ENCODE measurements around the gene ASPG. TPM values are rescaled to one million over a fixed set of nuclear protein-coding genes. Genes with fewer than 3 reads are reported as not detected.

ASPG gene
- total RNA-seq, 1 donor from 2014 or later, result not detected

DNA sequence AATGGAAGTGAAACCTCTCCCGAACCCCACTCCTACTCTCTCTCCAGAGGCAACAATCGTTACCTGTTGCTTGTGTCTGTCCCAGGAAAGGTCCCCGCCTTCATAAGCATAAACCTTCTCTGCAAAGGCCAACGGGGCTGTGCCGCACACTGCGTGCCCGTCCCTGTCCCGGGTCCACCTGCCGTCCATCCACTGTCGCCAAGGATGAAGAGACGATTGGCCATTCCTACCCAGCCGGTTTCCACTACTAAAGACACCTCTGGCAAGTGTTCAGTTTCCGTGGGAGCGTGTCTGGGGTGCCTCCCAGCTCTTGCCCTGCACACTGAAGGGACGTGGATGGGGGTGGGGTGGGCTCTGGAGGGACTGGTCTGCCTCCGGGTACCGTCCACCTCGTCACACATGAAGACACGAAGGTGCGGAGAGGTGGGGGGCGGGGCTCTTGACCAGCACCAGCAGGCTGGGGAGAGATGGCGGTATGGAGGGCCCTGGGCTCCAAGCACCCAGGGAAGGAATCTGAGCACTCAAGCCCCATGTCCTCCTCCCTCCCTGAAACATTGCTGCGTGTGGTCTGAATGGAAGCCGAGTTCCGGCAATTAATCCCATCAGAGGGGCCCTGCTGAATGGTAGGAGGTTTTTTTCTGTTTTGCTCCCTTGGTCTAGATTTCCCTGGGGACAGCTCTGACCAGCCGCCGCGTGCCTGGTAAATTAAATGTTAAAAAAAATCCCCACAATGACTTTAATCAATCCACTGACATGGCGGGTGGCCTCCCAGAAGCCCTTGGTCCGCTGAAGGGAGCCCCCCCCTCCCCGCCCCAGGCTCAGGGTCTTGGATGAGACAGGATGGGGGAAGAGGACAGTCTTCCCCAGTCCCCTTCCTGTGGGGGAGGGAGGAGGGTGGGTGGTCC is 48.8 kb downstream of the ASPG start:
- no peak for DNase-seq (ENCODE audit: extremely low read depth, low read depth, low spot score)

DNA sequence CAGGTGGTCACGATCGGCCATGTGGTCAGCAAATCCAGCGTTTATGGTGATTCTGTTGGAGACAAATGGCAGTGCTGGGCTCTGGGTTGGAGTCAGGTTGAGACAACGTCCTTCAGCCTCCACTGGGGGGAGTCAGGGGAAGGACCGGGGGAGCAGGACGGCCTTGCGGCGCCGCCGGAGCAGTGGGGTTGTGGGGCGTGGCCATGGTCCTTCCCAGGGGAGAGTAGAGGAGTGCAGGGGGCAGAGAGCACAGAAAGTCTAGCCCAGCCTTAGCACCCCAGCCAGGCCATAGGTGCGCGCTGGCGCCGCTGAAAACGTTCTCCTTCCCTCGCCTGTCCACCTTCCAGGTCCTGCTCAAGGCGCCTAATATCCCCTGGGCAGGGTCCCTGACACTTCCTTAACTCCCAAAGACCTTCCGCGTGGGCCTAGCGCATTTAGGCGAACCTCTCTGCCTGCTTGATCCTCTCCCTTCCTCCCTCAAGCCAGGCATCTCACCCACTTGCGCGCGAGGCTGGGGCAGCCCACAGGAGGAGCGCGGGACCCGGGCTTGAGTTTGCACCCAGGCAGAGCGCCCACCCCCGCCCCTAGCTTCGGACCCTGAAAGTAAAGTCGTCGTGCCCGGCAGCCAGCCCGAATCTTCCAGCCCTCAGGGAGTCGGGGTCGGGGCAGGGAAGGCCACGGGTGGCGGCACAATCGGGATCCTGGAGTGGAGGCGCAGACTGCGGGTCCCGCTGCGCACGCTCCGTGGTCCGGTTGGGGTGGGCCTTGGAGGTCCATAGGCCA is 49.8 kb downstream of the ASPG start:
- no peak for DNase-seq (ENCODE audit: extremely low read depth, low read depth, low spot score)

DNA sequence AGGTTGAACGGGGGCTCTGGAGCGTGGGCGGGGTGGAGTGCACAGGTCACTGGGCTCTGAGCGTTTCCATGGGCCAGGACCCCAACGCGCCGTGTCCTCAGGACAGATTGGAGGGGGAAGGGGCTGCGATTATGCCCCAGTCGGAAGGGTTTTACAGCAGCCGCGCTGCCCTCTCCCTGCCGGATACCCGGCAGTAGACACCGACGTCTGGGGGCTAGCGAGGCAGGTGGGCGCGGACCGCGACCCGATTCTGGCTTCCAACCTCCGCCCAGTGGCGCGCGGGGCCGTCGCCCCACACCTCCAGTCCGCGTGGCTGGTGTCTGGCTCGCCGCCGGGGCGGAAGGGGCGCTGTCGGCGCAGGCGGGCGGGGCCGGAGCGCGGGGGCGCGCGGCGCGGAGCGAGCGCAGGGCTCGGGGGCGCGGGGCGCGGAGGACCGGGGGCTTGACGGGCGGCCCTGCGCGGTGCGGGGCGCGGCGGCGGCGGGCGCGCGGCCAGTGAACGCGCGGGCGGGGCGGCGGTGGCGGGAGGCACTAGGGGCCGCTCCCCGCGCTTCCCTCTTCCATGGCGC is 50.5 kb downstream of the ASPG start:
- DNase-seq (ENCODE audit: extremely low read depth, low read depth, low spot score), result no peak

DNA sequence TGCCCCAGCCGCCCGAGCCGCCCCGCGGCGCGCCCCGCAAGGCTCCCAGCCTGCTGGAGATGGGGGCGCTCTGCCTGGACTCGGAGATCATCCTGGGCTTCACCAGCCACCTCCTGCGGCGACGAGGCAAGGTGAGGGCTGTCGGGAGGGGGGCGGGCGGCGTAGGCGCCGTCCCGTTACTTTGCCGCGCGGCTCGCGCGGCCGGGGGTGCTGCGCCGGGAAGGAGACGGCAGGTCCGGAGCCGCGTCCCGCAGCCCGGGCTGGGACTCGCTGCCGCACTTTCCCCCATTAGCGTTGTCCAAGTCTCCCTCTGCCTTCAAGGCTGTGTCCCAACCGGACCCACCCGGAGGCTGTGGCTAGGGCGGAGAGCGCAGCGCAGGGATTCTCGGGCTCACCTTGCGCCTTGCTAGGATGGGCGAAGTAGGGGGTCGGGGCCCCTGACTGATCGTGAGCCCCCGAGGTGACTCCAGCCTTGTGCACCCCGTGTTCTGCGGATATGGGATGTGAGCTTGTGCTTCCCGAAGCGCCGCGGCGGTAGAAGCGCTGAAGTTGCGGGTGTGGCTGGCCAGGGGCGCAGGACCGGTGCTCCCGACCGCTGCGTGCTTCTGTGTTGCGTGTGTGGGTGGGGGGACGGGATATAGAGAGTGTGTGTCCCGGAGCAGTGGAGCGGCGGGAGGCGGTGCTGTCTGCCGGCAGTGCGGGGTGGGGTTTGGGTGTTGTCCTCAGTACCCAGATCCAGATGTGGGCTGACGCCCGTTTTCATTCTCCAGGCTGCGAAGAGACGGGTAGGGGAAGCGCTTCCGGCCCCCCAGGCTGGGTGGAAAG is 51.2 kb downstream of the ASPG start:
- DNase-seq (ENCODE audit: extremely low read depth, low read depth, low spot score), result no peak

DNA sequence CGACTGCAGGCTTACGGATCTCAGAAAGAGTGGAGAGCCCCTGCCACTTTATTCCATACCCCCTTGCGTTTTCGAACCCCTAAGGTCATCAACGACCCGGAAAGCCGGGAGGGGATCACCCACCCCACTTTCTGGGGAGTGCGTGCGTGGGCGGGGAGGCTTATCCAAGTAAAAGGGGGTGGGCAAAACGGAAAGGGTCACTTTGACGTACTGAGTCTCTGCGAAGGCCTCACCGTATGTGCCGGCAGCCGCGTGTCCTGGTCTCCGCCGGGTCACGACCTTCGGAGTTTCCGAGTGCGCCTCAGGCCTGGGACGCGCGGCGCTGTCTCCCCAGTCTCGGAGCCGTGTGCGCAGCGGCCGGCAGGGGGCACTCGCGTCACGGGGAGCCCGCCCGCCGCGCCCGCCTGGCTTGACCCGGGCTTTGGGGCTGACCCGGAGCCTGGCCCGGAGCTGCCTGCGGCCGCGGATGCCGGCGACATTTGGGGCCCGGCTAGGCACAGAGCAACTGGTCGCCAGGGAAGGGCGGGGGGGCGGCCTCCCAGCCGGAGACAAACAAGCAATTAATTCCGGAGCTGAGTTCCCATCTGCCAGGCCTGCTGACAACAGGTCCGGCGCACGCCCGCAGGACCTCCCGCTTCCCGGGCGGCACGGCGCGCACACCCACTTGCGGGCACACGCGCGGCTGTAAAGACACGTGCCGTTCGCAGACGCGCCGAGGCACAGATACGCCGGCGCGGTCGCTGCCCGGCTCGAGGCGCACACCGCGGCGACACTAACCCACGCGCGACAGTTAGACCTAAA is 52.0 kb downstream of the ASPG start:
- no peak for DNase-seq (ENCODE audit: extremely low read depth, low read depth, low spot score)

DNA sequence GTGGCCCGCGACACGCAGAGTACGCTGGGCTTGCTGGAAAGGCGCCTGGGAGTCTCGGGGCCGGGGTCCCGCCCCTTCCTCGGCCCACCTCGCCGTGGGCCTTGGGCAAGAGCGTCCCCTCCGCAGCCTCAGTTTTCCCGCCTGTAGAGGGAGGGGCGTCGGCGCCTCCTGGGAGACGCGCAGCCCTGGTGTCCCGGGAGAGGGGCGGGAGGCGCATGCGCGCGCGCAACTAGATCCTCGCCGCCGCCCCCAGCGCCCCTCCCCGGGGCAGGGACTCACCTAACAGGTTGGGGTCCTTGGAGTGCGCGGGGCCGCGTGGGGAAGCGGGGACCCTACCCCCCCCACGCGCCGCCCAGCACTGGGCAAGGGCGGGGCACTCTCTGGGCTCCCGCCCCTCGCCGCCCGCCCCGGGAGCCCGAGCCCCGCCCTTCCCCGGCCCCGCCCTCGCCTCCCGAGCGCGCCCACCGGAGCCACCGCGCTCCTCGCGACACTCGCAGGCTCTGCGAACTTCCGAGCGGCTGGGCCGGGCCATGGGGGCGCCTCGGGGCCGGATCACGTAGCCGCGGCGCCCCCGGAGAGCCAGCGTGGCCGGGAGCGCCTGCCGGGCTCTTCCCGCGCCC is 52.7 kb downstream of the ASPG start, which contains the start of gene KIF26A:
KIF26A (plus strand) TSS at position 490 of the 620 bp plus-strand sequence. CDS start 136 bp downstream, outside the sequence.
- no peak for DNase-seq (ENCODE audit: extremely low read depth, low read depth, low spot score)

DNA sequence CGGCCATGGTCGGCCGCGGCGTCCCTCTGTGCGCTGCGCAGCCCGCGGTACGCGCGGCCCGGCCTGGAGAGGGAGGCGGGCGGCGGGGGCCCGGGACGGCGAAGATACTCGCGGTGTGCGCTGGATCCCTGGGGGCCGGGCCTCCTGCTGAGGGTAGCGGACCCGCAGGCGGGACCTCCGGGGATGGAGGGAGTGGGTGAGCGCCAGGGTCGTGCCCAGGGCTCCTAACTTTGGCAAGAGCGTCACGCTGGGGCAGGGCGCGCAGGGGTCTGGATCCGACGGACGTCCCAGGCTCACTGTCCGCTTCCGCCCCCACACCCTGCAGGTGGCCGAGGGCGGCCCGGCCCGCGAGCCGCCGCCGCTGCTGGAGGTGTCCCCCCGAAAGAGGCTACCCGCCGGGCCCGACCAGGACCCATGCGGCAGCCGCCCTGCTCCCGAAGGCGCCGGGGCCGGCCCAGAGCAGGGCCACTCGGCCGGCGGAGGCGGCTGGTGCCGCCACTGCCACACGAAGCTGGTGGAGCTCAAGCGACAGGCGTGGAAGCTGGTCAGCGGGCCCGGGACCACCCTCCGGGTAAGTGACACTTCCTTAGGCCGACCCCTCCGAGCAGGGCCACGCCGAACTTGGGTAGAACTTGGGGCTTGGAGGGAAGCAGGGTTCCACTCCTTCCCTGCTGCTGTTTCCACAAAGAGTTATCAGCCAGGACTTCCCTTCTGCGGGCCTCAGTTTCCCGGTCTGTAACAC is 53.4 kb downstream of the ASPG start:
- no peak for DNase-seq (ENCODE audit: extremely low read depth, low read depth, low spot score)

DNA sequence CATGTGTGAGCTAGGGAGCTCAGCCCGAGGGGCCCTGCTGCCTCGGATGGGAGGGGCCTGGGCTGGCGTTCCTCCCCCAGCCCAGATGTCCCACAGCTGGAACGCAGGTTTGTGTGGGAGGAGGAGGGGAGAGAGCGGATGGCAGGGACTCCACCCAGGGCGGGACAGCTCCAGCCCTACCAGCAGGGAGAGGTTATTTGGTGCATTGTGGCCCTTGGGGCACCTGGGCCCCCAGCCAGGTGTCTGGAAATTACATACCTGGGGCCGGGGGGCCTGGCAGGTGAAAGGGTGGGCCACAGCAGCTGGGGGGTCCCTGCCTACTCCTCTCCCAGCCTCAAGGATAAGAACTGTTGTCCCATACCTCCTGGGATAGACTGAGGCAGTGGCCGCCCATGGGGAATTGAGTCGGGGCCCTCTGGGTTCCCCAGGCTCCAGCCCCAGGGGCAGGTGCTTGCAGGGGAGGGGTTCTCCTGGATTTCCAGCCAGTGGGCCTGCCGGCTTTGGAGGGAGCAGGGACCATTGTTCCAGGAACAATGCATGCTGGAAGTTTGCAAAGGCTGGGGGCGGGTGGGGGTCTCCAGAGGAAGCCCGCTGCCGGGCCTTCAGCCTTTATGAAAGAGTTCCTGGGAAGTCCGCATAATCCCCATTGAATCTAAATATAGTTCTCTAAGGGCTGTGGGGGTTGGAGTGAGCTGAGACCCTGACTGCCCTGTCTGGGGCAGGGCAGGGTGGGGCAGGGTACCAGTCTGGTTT is 54.1 kb downstream of the ASPG start:
- no peak for DNase-seq (ENCODE audit: extremely low read depth, low read depth, low spot score)

DNA sequence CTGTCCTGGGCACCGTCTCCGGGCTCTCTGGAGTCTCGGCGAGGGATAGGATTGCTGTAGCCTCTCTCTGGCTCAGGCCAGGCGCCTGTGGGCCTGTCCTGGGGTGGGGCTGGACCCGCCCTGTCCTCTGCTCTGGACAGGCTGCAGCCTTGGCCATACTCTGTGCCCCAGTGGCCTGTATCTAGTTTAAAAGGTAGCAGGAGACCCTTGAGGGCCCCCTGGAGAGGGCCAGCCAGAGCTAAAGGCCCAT is 54.6 kb downstream of the ASPG start:
- DNase-seq (ENCODE audit: extremely low read depth, low read depth, low spot score), result no peak

DNA sequence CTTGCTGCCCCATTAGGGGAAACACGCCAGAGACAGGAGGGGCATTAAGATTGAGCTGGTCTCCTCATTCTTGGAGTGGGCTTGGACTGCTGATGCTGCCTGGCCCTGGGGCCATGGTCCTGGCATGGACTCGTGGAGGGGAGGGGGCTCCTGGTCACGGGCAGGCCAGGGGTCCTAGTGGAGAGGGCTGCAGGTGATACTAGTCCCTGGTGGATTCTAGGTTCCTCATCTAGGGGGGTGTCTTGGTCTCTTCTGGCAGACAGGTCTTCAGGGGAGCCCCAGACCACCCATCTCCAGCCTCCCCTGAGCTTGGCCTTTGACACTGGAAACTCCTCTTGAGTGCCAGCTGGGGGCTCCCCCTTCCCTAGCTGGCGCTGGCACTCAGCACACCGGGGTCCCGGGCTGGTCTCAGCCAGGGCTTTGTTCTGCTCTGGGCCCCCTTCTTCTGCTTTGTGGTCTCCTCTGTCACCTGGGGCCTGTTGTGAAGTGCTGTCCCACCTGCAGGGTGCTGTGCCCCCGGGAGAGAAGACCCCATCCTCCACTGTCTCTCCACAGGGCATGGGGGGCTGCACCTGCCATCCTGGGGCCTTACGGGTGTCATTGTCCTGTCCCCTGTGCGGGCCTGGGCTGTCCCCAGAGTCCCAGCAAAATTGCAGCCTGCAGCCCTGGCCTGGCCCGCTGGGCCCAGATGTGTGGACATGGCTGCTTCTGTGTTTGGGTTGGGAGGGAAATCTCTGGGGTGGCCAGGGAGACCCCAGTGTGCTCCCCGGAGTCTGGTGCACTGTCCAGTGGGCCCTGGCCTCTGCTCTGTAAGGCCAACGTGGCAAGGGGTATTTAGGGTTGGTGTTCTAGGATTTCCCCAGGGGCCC is 55.2 kb downstream of the ASPG start:
- no peak for DNase-seq (ENCODE audit: extremely low read depth, low read depth, low spot score)

DNA sequence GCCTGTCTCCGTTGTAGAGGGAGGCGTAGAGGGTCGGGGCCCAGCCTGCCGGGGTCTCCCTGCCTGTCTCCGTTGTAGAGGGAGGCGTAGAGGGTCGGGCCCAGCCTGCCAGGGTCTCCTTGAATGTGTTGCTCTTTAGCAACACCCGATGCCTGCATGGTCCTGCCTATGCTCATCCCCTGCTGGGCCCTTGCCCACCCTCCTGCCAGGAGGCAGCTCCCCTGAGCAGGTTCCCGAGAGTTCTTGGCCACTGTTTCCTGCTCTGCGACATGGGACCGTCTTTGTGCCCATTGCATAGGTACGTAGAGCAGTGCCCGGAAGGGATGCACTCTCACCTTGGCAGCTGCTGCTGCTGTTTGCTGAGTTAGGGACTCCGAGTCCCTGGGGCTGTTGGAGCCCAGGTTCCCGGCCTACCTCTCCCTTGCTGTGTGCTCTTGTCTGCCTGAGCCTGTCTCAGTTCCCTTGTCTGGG is 56.2 kb downstream of the ASPG start:
- no peak for DNase-seq (ENCODE audit: extremely low read depth, low read depth, low spot score)

DNA sequence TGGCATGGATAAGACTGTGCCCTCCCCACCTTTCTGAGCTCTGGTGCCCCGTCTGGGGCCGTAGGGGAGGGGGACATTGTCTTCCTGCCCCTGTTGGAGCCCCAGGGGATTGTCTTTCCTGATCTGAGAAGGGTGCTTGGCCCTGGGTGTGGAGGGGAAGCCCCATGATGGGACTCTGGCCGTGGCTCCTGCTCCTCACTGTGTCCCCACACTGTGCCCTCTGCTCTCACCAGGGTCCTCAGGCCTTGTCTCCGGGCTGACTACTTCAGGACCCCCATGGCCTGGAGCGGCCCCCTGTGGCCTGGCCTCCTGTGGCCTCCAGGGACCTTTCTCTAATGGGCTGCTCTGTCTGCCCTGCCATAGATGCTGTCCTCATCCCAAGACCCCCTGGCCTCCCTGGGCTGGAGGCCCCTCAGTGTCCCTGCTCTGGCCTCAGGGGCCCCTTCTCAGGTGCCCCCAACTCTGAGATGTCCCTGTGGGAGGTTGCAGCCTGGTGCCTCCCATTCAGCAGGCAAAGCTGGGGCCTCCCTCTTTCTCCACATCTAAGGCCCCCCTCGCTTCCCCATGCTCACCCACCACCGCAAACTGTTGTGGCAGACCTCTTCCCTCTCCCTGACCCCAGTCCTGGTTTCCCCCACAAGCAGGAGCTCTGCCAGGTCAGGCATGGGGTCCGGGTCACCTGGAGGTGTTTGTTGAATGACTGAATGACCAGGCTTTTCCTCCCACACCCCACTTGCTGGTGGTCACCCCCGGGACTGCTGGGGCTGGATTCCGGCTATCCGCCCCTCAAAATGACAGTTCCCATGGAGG is 56.8 kb downstream of the ASPG start:
- no peak for DNase-seq (ENCODE audit: extremely low read depth, low read depth, low spot score)

DNA sequence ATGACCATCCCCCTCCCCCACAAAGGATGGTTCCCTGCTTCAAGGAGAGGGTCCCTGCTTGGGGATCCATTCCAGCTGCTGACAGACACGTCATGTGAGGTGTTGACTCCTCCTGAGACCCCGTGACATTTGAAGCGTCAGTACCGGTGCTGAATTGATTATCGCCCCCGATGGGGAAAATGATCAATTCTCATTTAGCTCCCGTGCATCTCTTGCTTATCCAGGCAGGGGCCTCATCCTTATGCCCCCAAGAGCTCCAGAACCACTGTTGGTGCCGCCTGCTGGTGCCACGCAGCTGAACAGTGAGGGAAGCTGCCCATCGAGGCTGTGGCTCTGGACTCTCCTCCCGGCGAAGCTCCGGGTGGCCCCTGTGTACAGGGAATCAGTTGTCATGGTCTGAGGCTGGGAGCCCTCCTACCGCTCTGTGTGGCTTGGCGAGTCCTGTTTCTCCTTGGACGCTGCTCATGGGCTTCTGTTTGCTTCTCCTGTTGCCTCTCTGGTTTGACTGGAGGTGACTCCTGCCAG is 57.5 kb downstream of the ASPG start:
- DNase-seq (ENCODE audit: extremely low read depth, low read depth, low spot score), result no peak

DNA sequence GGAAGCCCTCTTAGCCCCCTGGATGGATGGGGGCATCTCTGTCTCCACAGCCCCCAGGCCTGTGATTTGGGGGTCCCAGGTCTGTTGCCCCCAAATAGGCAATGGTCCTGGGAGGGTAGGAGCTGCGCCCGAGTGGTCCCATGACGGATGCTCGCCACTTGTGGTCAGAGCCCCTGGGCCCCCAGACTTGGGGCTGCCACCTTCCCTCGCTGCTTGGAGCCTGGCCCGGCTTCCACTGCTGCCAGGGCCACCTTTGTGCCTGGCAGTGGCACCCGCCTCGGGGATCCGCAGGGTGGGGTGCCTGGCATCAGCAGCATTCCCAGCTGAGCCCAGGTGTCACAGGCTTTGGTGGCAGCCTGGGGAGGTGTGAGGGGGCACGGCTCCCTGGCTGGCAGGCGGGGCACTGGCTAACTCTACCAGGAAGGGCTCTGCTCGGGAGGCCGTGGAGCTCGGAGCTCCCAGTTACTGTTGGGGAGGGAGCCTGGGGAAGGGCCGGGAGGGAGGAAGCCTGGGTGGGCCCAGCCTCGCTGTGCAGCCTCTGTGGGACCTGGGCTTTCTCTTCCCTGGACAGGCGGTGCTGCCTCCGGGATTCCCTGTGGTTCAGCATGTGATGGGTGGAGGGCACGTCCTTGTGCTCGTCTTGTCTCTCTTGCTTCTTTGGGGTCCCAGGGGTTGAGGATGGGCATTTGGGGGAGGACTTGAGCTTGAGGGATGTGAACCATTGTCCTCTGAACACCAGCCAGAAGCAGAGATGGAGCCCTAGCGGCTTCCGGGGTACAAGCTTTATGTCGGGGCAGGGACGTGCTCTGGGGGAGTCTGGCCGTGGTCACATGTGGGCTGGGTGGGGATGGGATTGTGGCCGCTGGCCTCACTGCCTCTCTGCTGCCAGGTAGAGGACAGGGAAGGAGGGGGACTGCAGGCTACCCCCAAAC is 58.3 kb downstream of the ASPG start:
- DNase-seq (ENCODE audit: extremely low read depth, low read depth, low spot score), result no peak

DNA sequence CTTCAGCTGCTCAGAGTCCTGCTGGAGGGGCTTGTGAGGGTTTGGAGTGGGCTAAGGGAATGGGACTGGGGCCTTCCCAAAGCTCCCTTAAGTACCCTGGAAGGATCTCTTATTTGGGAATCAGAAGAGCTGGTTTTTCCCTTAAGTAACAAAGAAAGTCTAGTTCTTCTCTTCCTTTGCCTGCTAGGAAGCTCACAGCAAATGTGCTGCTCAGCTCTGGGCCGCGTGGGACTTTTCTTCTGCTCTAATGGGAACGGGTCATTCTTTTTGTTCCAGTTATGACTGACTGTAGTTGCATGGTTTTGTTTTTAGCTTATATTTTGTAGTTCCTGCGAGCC is 58.9 kb downstream of the ASPG start:
- DNase-seq (ENCODE audit: extremely low read depth, low read depth, low spot score), result no peak
